Uterus (tissue), 4 donors: ENCODE measurements around the gene POMGNT2. TPM values are rescaled to one million over a fixed set of nuclear protein-coding genes. Genes with fewer than 3 reads are reported as not detected.

Experiments used
- DNase-seq, 2 donors: peaks; one replicate each; pipeline ENCODE4 v3.0.0-alpha.2; 2019 to 2020
- H3K27ac ChIP-seq, 2 donors: fragments of 200-600 bp; sonication (generic); 1 replicate in 1 of 2; 2 replicates in 1 of 2; pipeline ENCODE4 v1.5.1; 2016 to 2018
- H3K27me3 ChIP-seq, 2 donors: fragments of 200-600 bp; sonication (generic); one replicate each; pipeline ENCODE4 v1.5.1; 2018 to 2019; ENCODE audit warnings: control low read depth in 1 of 2
- H3K36me3 ChIP-seq, 2 donors: fragments of 200-600 bp; sonication (generic); one replicate each; pipeline ENCODE4 v1.5.1; 2019; ENCODE audit warnings: control low read depth in 1 of 2
- H3K4me1 ChIP-seq, 2 donors: fragments of 200-600 bp; sonication (generic); one replicate each; pipeline ENCODE4 v1.5.1; 2018 to 2019; ENCODE audit warnings: control low read depth in 1 of 2
- H3K4me3 ChIP-seq, 2 donors: fragments of 200-600 bp; sonication (generic); 1 replicate in 1 of 2; 2 replicates in 1 of 2; pipeline ENCODE4 v1.5.1; 2018 to 2019; ENCODE audit warnings: mild to moderate bottlenecking in 1 of 2
- H3K9me3 ChIP-seq, 2 donors: fragments of 200-600 bp; sonication (generic); one replicate each; pipeline ENCODE4 v1.5.1; 2019; ENCODE audit warnings: control low read depth in 1 of 2
- POLR2A ChIP-seq, 2 donors: fragments of 450-650 bp; IDR thresholded peaks; one replicate each; pipeline ENCODE4 v1.6.1; 2016; ENCODE audit warnings: antibody characterized with exemption in 2 of 2, mild to moderate bottlenecking in 1 of 2, moderate library complexity in 1 of 2
- intact Hi-C: fragments of 100-400 bp; cut with DNase I; formaldehyde crosslinking; loops from one replicate; pipeline ENCODE4 v1.15.1; 2023; ENCODE audit warnings: low total_unique reads
- total RNA-seq, 4 donors: library from RNA; depleted of rRNA in 3 of 4; stranded (reverse); fragments of >200 nt in 3 of 4; gene quantifications; one replicate each; pipeline versions ENCODE4 v1.1.0 to v1.2.4, GENCODE V29; 2014 to 2023
- TF ChIP-seq, protein P1 (sequence below), 4 experiments: fragments of 200-600 bp in 2 of 4; fragments of 450-650 bp in 2 of 4; sonication (generic) in 2 of 4; IDR thresholded peaks; one replicate each; pipeline ENCODE4 v1.5.1; 2016 to 2019; ENCODE audit warnings: antibody characterized with exemption in 4 of 4, mild to moderate bottlenecking in 2 of 4, moderate library complexity in 1 of 4
- donor health status: DM: yes; HTN: yes; CAD: no.

Gene POMGNT2
- total RNA-seq, 4 donors from 2014 or later, result 17.6 to 103 (median 57.7) TPM

DNA sequence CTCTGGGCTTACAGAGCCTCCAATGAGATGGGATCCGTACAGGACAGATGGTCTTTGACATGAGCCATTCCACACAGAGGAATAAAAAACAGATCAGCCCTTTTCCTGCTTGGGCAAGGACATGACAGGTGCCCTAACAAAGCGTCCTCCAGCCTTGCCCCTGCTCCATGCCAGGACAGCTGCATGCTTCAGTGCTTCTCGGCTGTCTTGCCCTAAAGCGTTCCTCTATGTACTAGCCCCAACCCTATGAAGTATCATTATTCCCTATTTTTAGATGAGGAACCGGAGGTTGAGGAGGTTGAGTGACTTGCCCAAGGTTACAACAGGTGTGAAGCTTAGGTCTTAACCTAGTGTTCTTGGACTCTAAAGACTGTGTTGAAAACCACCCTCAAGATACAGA is 10.5 kb downstream of the POMGNT2 start:
- no peaks in the 10 kb centered on the region for H3K4me1 ChIP-seq
- TF ChIP-seq, protein P1, sequence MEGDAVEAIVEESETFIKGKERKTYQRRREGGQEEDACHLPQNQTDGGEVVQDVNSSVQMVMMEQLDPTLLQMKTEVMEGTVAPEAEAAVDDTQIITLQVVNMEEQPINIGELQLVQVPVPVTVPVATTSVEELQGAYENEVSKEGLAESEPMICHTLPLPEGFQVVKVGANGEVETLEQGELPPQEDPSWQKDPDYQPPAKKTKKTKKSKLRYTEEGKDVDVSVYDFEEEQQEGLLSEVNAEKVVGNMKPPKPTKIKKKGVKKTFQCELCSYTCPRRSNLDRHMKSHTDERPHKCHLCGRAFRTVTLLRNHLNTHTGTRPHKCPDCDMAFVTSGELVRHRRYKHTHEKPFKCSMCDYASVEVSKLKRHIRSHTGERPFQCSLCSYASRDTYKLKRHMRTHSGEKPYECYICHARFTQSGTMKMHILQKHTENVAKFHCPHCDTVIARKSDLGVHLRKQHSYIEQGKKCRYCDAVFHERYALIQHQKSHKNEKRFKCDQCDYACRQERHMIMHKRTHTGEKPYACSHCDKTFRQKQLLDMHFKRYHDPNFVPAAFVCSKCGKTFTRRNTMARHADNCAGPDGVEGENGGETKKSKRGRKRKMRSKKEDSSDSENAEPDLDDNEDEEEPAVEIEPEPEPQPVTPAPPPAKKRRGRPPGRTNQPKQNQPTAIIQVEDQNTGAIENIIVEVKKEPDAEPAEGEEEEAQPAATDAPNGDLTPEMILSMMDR (IDR thresholded peaks at IDR 0.05), result no peak
- no peak for TF ChIP-seq POLR2A (IDR thresholded peaks at IDR 0.05)
- H3K9me3 ChIP-seq, result no peaks in the 10 kb centered on the region
- DNase-seq, result no peak
- intact Hi-C loops, result no loop called here
- no peaks in the 10 kb centered on the region for H3K36me3 ChIP-seq
- no peaks in the 10 kb centered on the region for H3K27me3 ChIP-seq
- no peak overlapping the region for H3K4me3 ChIP-seq
- H3K27ac ChIP-seq, result peak overlapping the region in 1 of 2 donors; percentile 54

DNA sequence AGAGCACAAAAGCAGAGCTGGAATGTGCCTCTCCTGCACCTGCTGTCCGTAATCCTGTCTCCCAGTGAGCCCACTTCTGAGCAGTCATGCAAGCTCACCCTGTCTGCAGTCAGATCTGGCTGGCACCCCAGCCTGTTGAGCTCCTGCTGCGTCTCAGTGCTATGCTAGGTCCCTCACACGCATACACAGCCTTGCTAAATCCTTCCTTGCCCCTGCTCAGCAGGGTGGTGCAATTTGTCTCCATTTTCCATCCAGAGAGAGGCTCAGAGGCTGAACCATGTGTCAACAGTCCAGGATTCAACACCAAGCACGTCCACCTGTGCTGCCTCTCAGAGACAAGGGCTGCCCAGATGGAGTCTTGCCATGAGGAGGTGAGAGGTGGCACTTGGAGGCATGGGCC is 11.0 kb downstream of the POMGNT2 start:
- Histone ChIP-seq H3K4me3 (no peak overlapping the region), H3K4me1 (no peaks in the 10 kb centered on the region), H3K27ac (peak overlapping the region; percentile 44 to 54), H3K27me3 (no peaks in the 10 kb centered on the region), H3K9me3 (no peaks in the 10 kb centered on the region), H3K36me3 (no peaks in the 10 kb centered on the region)
- no peak for DNase-seq
- TF ChIP-seq, protein P1 (IDR thresholded peaks at IDR 0.05), result no peak
- TF ChIP-seq POLR2A (IDR thresholded peaks at IDR 0.05), result no peak
- intact Hi-C loops, result no loop called here

DNA sequence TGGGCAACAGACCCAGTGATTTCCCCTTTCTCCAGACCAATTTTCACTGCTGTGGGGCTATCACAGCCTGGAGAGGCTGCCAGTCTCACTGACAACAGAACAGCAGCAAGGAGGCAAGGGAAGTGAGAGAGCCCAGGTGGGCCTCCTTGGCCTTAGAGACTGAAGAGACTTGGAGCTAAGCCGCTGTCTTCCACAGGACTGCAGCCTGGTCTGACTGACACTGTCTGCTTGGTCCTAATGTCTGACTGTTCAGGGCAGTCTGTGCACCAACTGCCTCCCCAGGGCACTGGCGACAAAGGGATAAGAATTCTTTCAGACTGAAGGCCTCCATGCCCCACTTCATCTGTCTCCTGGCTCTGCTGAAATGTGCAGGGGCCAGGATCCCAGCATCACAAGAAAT is 11.5 kb downstream of the POMGNT2 start:
- Histone ChIP-seq H3K27ac (peak overlapping the region; percentile 44 to 54), H3K36me3 (no peaks in the 10 kb centered on the region), H3K9me3 (no peaks in the 10 kb centered on the region), H3K4me3 (no peak overlapping the region), H3K4me1 (no peaks in the 10 kb centered on the region), H3K27me3 (no peaks in the 10 kb centered on the region)
- TF ChIP-seq, protein P1 (IDR thresholded peaks at IDR 0.05), result no peak
- no peak for TF ChIP-seq POLR2A (IDR thresholded peaks at IDR 0.05)
- intact Hi-C loops, result no loop called here
- no peak for DNase-seq

DNA sequence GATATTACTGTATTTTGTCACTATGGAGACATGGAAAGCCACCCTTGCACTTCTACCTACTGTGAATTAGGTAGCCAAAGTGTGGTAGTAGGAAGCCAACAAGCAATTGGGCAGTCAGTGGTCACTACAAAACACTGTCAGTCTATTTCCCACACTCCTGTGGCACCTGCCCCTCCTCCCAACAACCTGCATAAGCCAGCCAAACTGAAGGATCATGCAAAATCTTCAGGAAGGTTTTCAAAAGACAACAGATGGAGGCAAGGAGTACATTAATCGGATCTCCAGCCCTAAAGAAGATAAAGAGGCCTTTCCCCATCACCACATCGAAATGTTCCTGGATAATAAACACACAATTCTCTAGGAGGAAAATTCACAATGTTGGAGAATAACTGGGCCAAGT is 11.9 kb downstream of the POMGNT2 start:
- TF ChIP-seq, protein P1 (IDR thresholded peaks at IDR 0.05), result no peak
- no peak for TF ChIP-seq POLR2A (IDR thresholded peaks at IDR 0.05)
- Histone ChIP-seq H3K4me3 (no peak overlapping the region), H3K9me3 (no peaks in the 10 kb centered on the region), H3K4me1 (no peaks in the 10 kb centered on the region), H3K27me3 (no peaks in the 10 kb centered on the region), H3K27ac (peak overlapping the region; percentile 44 to 54), H3K36me3 (no peaks in the 10 kb centered on the region)
- intact Hi-C loops, result no loop called here
- DNase-seq, result no peak

GRCh38 chr3:43093006-43093405 is 12.9 kb downstream of the POMGNT2 start:
- intact Hi-C loops, result no loop called here
- H3K4me1 ChIP-seq, result no peaks in the 10 kb centered on the region
- H3K27ac ChIP-seq, result peak overlapping the region; percentile 44 to 54
- no peak overlapping the region for H3K4me3 ChIP-seq
- H3K9me3 ChIP-seq, result no peaks in the 10 kb centered on the region
- no peak for DNase-seq
- H3K27me3 ChIP-seq, result no peaks in the 10 kb centered on the region
- no peaks in the 10 kb centered on the region for H3K36me3 ChIP-seq
- TF ChIP-seq, protein P1 (IDR thresholded peaks at IDR 0.05), result no peak
- no peak for TF ChIP-seq POLR2A (IDR thresholded peaks at IDR 0.05)
